H9 (cell line): Measurements from ENCODE around the gene CKLF. TPM values are rescaled to one million over a fixed set of nuclear protein-coding genes. Genes with fewer than 3 reads are reported as not detected.

Experiments used
- DNase-seq: peaks from one replicate; pipeline ENCODE4 v3.0.0-alpha.2; 2017
- H2AFZ ChIP-seq: one replicate; pipeline ENCODE4 v1.6.1; 2013; ENCODE audit warnings: mild to moderate bottlenecking, low read length, control low read depth, moderate library complexity
- H2AK5ac ChIP-seq: 2 replicates; pipeline ENCODE4 v1.6.1; 2013; ENCODE audit warnings: low read length, control low read depth, mixed read lengths; ENCODE audit not compliant: insufficient read length
- H2BK120ac ChIP-seq: one replicate; pipeline ENCODE4 v1.6.1; 2013; ENCODE audit warnings: low read depth, mild to moderate bottlenecking, low read length, control low read depth, inconsistent platforms; ENCODE audit not compliant: poor library complexity, severe bottlenecking
- H2BK12ac ChIP-seq: 2 replicates; pipeline ENCODE4 v1.6.1; 2013; ENCODE audit warnings: low read length, control low read depth, mixed read lengths, low read depth; ENCODE audit not compliant: insufficient read length
- H2BK15ac ChIP-seq: 2 replicates; pipeline ENCODE4 v1.6.1; 2013; ENCODE audit warnings: low read depth, low read length, control low read depth
- H2BK20ac ChIP-seq: one replicate; pipeline ENCODE4 v1.6.1; 2013; ENCODE audit warnings: low read depth, mild to moderate bottlenecking, low read length, control low read depth, inconsistent platforms; ENCODE audit not compliant: poor library complexity, severe bottlenecking
- H2BK5ac ChIP-seq: 2 replicates; pipeline ENCODE4 v1.6.1; 2013; ENCODE audit warnings: low read length, control low read depth, mixed read lengths; ENCODE audit not compliant: insufficient read length
- H3K14ac ChIP-seq: 2 replicates; pipeline ENCODE4 v1.6.1; 2013; ENCODE audit warnings: low read length, control low read depth; ENCODE audit not compliant: insufficient read depth
- H3K18ac ChIP-seq: 2 replicates; pipeline ENCODE4 v1.6.1; 2013; ENCODE audit warnings: low read depth, mild to moderate bottlenecking, mixed read lengths, low read length, control low read depth; ENCODE audit not compliant: insufficient read length
- H3K23ac ChIP-seq: 2 replicates; pipeline ENCODE4 v1.6.1; 2013; ENCODE audit warnings: low read length, control low read depth, mixed read lengths, low read depth; ENCODE audit not compliant: insufficient read length
- H3K23me2 ChIP-seq: 2 replicates; pipeline ENCODE4 v1.6.1; 2013; ENCODE audit warnings: low read depth, mild to moderate bottlenecking, mixed read lengths, low read length, control low read depth; ENCODE audit not compliant: insufficient read length, poor library complexity, severe bottlenecking
- H3K27ac ChIP-seq: 2 replicates; pipeline ENCODE4 v1.5.1; 2013; ENCODE audit warnings: low read length, control low read depth, mixed read lengths, low read depth; ENCODE audit not compliant: insufficient read length
- H3K27me3 ChIP-seq: 2 replicates; pipeline ENCODE4 v1.6.1; 2013; ENCODE audit warnings: low read length, control low read depth, inconsistent platforms; ENCODE audit not compliant: insufficient read depth
- H3K4ac ChIP-seq: 2 replicates; pipeline ENCODE4 v1.6.1; 2013; ENCODE audit warnings: low read depth, mild to moderate bottlenecking, control low read depth, inconsistent platforms, low read length, moderate library complexity
- H3K4me1 ChIP-seq: 2 replicates; pipeline ENCODE4 v1.6.1; 2013; ENCODE audit warnings: low read length, control low read depth, inconsistent platforms; ENCODE audit not compliant: insufficient read depth
- H3K4me2 ChIP-seq: 2 replicates; pipeline ENCODE4 v1.6.1; 2013; ENCODE audit warnings: low read length, control low read depth, mixed read lengths; ENCODE audit not compliant: insufficient read length, insufficient read depth
- H3K56ac ChIP-seq: 2 replicates; pipeline ENCODE4 v1.6.1; 2013; ENCODE audit warnings: low read depth, mild to moderate bottlenecking, mixed read lengths, low read length, control low read depth; ENCODE audit not compliant: insufficient read length
- H3K79me1 ChIP-seq: 2 replicates; pipeline ENCODE4 v1.6.1; 2013; ENCODE audit warnings: low read depth, mild to moderate bottlenecking, moderate library complexity, low read length, control low read depth, inconsistent platforms; ENCODE audit not compliant: insufficient read depth, poor library complexity, severe bottlenecking
- H3K79me2 ChIP-seq: 2 replicates; pipeline ENCODE4 v1.6.1; 2013; ENCODE audit warnings: low read length, control low read depth, inconsistent platforms; ENCODE audit not compliant: insufficient read depth
- H3K9ac ChIP-seq: 2 replicates; pipeline ENCODE4 v1.6.1; 2013; ENCODE audit warnings: low read length, control low read depth, mixed read lengths; ENCODE audit not compliant: insufficient read length; ENCODE audit errors: extremely low read depth
- H3K9me3 ChIP-seq: one replicate; pipeline ENCODE4 v1.6.1; 2013; ENCODE audit warnings: low read depth, low read length, inconsistent platforms; ENCODE audit not compliant: control insufficient read depth
- H3T11ph ChIP-seq: one replicate; pipeline ENCODE4 v1.6.1; 2013; ENCODE audit warnings: mild to moderate bottlenecking, low read length, control low read depth, inconsistent platforms
- H4K20me1 ChIP-seq: one replicate; pipeline ENCODE4 v1.6.1; 2013; ENCODE audit not compliant: control insufficient read depth, insufficient read length, insufficient read depth
- H4K5ac ChIP-seq: 2 replicates; pipeline ENCODE4 v1.6.1; 2013; ENCODE audit warnings: low read depth, mild to moderate bottlenecking, mixed read lengths, low read length, control low read depth; ENCODE audit not compliant: insufficient read length
- H4K8ac ChIP-seq: replicated peaks from 2 replicates; pipeline ENCODE4 v1.6.1; 2013; ENCODE audit warnings: low read length, control low read depth, mixed read lengths, low read depth; ENCODE audit not compliant: insufficient read length
- H4K91ac ChIP-seq: 2 replicates; pipeline ENCODE4 v1.6.1; 2013; ENCODE audit warnings: low read depth, mild to moderate bottlenecking, moderate library complexity, mixed read lengths, low read length, control low read depth; ENCODE audit not compliant: insufficient read length
- H3K27ac Mint-ChIP-seq, 3 experiments: 2 replicates in 2 of 3; 3 replicates in 1 of 3; pipeline ENCODE4 v1.8.0; 2020 to 2021; ENCODE audit warnings: mixed read lengths in 3 of 3, mild to moderate bottlenecking in 1 of 3, moderate library complexity in 1 of 3
- H3K27me3 Mint-ChIP-seq: 2 replicates; pipeline ENCODE4 v1.8.0; 2021; ENCODE audit warnings: low read depth, mild to moderate bottlenecking, moderate library complexity, mixed read lengths
- H3K36me3 Mint-ChIP-seq, 3 experiments: 2 replicates in 2 of 3; 3 replicates in 1 of 3; pipeline ENCODE4 v1.8.0; 2020 to 2021; ENCODE audit warnings: low read depth in 3 of 3, mixed read lengths in 3 of 3; ENCODE audit not compliant: insufficient read depth in 1 of 3
- H3K4me1 Mint-ChIP-seq, 2 experiments: 2 replicates each; pipeline ENCODE4 v1.8.0; 2020; ENCODE audit warnings: mixed read lengths in 2 of 2
- H3K4me3 Mint-ChIP-seq, 2 experiments: 2 replicates in 1 of 2; 3 replicates in 1 of 2; pipeline ENCODE4 v1.8.0; 2020 to 2021; ENCODE audit warnings: mild to moderate bottlenecking in 2 of 2, mixed read lengths in 2 of 2, moderate library complexity in 1 of 2
- H3K9me3 Mint-ChIP-seq, 2 experiments: 2 replicates in 1 of 2; 3 replicates in 1 of 2; pipeline ENCODE4 v1.8.0; 2020; ENCODE audit warnings: mild to moderate bottlenecking in 2 of 2, mixed read lengths in 2 of 2, moderate library complexity in 1 of 2
- WGBS: extraction: QIAGEN DNeasy Blood & Tissue Kit; methylation state at CpG from one replicate; pipeline ENCODE4 v1.1.7; 2013; ENCODE audit warnings: missing lambda C conversion rate, low lambda C conversion rate, mixed read lengths; ENCODE audit not compliant: insufficient read length; ENCODE audit errors: extremely low coverage; 5-methylcytosine and 5-hydroxymethylcytosine counted together
- total RNA-seq: library from RNA; stranded (reverse); gene quantifications from 2 replicates; pipeline ENCODE4 v1.2.1, GENCODE V29; 2021
- TF ChIP-seq, protein P1 (sequence below): fragments of 200-600 bp; sonication (generic); conservative IDR thresholded peaks from 3 replicates; pipeline ENCODE4 v1.8.0; 2021; ENCODE audit warnings: antibody characterized with exemption, mild to moderate bottlenecking

The CKLF gene
- total RNA-seq, 1 experiment from 2014 or later = 23.1 TPM

DNA sequence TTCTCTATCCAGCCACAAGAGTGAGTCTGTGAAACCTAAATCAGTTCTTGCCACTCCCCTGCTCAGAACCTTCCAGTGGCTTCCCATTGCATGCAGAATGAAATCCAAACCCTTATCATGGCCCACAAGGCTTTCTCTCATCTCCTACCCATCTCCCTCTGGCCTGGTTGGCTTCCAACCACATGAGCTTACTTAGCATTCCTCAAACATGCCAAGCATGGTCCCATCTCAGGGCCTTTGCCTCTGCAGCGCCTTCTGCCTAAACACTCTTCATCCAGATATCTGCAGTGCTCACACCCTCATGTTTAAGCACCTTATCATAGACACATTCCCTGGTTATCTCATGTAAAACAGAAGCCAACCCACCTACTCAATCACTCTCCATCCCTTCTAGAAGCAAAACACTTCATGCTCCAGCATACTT, 18.0 kb upstream of the CKLF start:
- Histone ChIP-seq H3K27me3 (no peaks in the 10 kb centered on the region), H4K91ac (no peak overlapping the region), H2AK5ac (no peak overlapping the region), H2AFZ (no peak overlapping the region), H3K4ac (no peak overlapping the region), H3K23me2 (no peaks in the 10 kb centered on the region), H2BK15ac (no peak overlapping the region), H3K27ac (no peak overlapping the region), H2BK20ac (no peak overlapping the region), H4K5ac (no peak overlapping the region), H3K18ac (no peak overlapping the region), H2BK12ac (no peak overlapping the region), H3K56ac (no peak overlapping the region), H3K9ac (no peak overlapping the region), H2BK120ac (no peak overlapping the region), H3K4me2 (no peak overlapping the region), H3T11ph (no peak overlapping the region), H4K20me1 (no peaks in the 10 kb centered on the region), H3K14ac (no peak overlapping the region), H4K8ac (no peak overlapping the region), H3K4me1 (no peaks in the 10 kb centered on the region), H3K79me2 (no peaks in the 10 kb centered on the region), H3K23ac (no peak overlapping the region), H2BK5ac (no peak overlapping the region), H3K79me1 (no peaks in the 10 kb centered on the region), H3K9me3 (no peaks in the 10 kb centered on the region)
- WGBS = no CpG with 5 or more reads among the region's 1 CpG
- Mint-ChIP-seq H3K9me3 (no peaks in the 10 kb centered on the region), H3K27me3 (no peaks in the 10 kb centered on the region), H3K4me3 (no peak overlapping the region), H3K4me1 (no peaks in the 10 kb centered on the region), H3K36me3 (no peaks in the 10 kb centered on the region; a peak in 1 of 7 replicates), H3K27ac (peak overlapping the region in 1 of 3 experiments; percentile 5; a peak in 1 of 7 replicates)
- DNase-seq = no peak
- TF ChIP-seq, protein P1, sequence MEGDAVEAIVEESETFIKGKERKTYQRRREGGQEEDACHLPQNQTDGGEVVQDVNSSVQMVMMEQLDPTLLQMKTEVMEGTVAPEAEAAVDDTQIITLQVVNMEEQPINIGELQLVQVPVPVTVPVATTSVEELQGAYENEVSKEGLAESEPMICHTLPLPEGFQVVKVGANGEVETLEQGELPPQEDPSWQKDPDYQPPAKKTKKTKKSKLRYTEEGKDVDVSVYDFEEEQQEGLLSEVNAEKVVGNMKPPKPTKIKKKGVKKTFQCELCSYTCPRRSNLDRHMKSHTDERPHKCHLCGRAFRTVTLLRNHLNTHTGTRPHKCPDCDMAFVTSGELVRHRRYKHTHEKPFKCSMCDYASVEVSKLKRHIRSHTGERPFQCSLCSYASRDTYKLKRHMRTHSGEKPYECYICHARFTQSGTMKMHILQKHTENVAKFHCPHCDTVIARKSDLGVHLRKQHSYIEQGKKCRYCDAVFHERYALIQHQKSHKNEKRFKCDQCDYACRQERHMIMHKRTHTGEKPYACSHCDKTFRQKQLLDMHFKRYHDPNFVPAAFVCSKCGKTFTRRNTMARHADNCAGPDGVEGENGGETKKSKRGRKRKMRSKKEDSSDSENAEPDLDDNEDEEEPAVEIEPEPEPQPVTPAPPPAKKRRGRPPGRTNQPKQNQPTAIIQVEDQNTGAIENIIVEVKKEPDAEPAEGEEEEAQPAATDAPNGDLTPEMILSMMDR = no peak
